ENCODE measurements around the gene TNNT2.

The TNNT2 gene

GRCh38 chr1:201401700-201402099, 24.2 kb upstream of the TNNT2 start:
- DNase-seq: no peak

- no peak for DNase-seq
Measured at GRCh38 chr1:201400852-201401230, 23.4 kb upstream of the TNNT2 start.

- DNase-seq: no peak
Measured at GRCh38 chr1:201400212-201400851, 22.9 kb upstream of the TNNT2 start.

GRCh38 chr1:201399352-201400126, 22.1 kb upstream of the TNNT2 start:
- no peak for DNase-seq

- no peak for DNase-seq
Measured at GRCh38 chr1:201399018-201399351, 21.5 kb upstream of the TNNT2 start, which contains the start of gene LAD1. Gene LAD1, minus strand, starts transcription at chr1:201399324. Its CDS starts 18 bp downstream, at chr1:201399306.

- DNase-seq: no peak
Measured at GRCh38 chr1:201397675-201398074, 20.2 kb upstream of the TNNT2 start.

GRCh38 chr1:201396861-201397464, 19.5 kb upstream of the TNNT2 start:
- DNase-seq: no peak

GRCh38 chr1:201395936-201396335, 18.5 kb upstream of the TNNT2 start:
- DNase-seq: no peak

GRCh38 chr1:201394591-201394990, 17.1 kb upstream of the TNNT2 start:
- DNase-seq: no peak

- no peak for DNase-seq
Measured at GRCh38 chr1:201393076-201393475, 15.6 kb upstream of the TNNT2 start.

GRCh38 chr1:201391651-201392511, 14.4 kb upstream of the TNNT2 start:
- DNase-seq: no peak

- DNase-seq: no peak
Measured at GRCh38 chr1:201391225-201391624, 13.7 kb upstream of the TNNT2 start.

- DNase-seq: no peak
Measured at GRCh38 chr1:201389051-201389450, 11.6 kb upstream of the TNNT2 start.

- DNase-seq: no peak
Measured at GRCh38 chr1:201386208-201386607, 8.7 kb upstream of the TNNT2 start.

- DNase-seq: peak; percentile 73
Measured at GRCh38 chr1:201385299-201385891, 7.9 kb upstream of the TNNT2 start.

GRCh38 chr1:201384406-201384782, 6.9 kb upstream of the TNNT2 start:
- no peak for DNase-seq

GRCh38 chr1:201383647-201384405, 6.3 kb upstream of the TNNT2 start:
- DNase-seq: no peak

- no peak for DNase-seq
Measured at GRCh38 chr1:201381130-201381529, 3.6 kb upstream of the TNNT2 start.

- DNase-seq: no peak
Measured at GRCh38 chr1:201379733-201380242, 2.3 kb upstream of the TNNT2 start.

GRCh38 chr1:201378804-201379203, 1.3 kb upstream of the TNNT2 start:
- DNase-seq: no peak

- DNase-seq: peak; percentile 49
Measured at GRCh38 chr1:201376464-201377374, 761 bp downstream of the TNNT2 start.
